H9 (cell line): ENCODE data around the gene FANCC. TPM values are rescaled to one million over a fixed set of nuclear protein-coding genes. Genes with fewer than 3 reads are reported as not detected.

Experiments
- DNase-seq: peaks from one replicate; pipeline ENCODE4 v3.0.0-alpha.2; 2017
- H2AFZ ChIP-seq: one replicate; pipeline ENCODE4 v1.6.1; 2013; ENCODE audit warnings: mild to moderate bottlenecking, low read length, control low read depth, moderate library complexity
- H2AK5ac ChIP-seq: 2 replicates; pipeline ENCODE4 v1.6.1; 2013; ENCODE audit warnings: low read length, control low read depth, mixed read lengths; ENCODE audit not compliant: insufficient read length
- H2BK120ac ChIP-seq: one replicate; pipeline ENCODE4 v1.6.1; 2013; ENCODE audit warnings: low read depth, mild to moderate bottlenecking, low read length, control low read depth, inconsistent platforms; ENCODE audit not compliant: poor library complexity, severe bottlenecking
- H2BK12ac ChIP-seq: 2 replicates; pipeline ENCODE4 v1.6.1; 2013; ENCODE audit warnings: low read length, control low read depth, mixed read lengths, low read depth; ENCODE audit not compliant: insufficient read length
- H2BK15ac ChIP-seq: 2 replicates; pipeline ENCODE4 v1.6.1; 2013; ENCODE audit warnings: low read depth, low read length, control low read depth
- H2BK20ac ChIP-seq: one replicate; pipeline ENCODE4 v1.6.1; 2013; ENCODE audit warnings: low read depth, mild to moderate bottlenecking, low read length, control low read depth, inconsistent platforms; ENCODE audit not compliant: poor library complexity, severe bottlenecking
- H2BK5ac ChIP-seq: 2 replicates; pipeline ENCODE4 v1.6.1; 2013; ENCODE audit warnings: low read length, control low read depth, mixed read lengths; ENCODE audit not compliant: insufficient read length
- H3K14ac ChIP-seq: 2 replicates; pipeline ENCODE4 v1.6.1; 2013; ENCODE audit warnings: low read length, control low read depth; ENCODE audit not compliant: insufficient read depth
- H3K18ac ChIP-seq: 2 replicates; pipeline ENCODE4 v1.6.1; 2013; ENCODE audit warnings: low read depth, mild to moderate bottlenecking, mixed read lengths, low read length, control low read depth; ENCODE audit not compliant: insufficient read length
- H3K23ac ChIP-seq: 2 replicates; pipeline ENCODE4 v1.6.1; 2013; ENCODE audit warnings: low read length, control low read depth, mixed read lengths, low read depth; ENCODE audit not compliant: insufficient read length
- H3K23me2 ChIP-seq: 2 replicates; pipeline ENCODE4 v1.6.1; 2013; ENCODE audit warnings: low read depth, mild to moderate bottlenecking, mixed read lengths, low read length, control low read depth; ENCODE audit not compliant: insufficient read length, poor library complexity, severe bottlenecking
- H3K27ac ChIP-seq: 2 replicates; pipeline ENCODE4 v1.5.1; 2013; ENCODE audit warnings: low read length, control low read depth, mixed read lengths, low read depth; ENCODE audit not compliant: insufficient read length
- H3K27me3 ChIP-seq: 2 replicates; pipeline ENCODE4 v1.6.1; 2013; ENCODE audit warnings: low read length, control low read depth, inconsistent platforms; ENCODE audit not compliant: insufficient read depth
- H3K4ac ChIP-seq: 2 replicates; pipeline ENCODE4 v1.6.1; 2013; ENCODE audit warnings: low read depth, mild to moderate bottlenecking, control low read depth, inconsistent platforms, low read length, moderate library complexity
- H3K4me1 ChIP-seq: 2 replicates; pipeline ENCODE4 v1.6.1; 2013; ENCODE audit warnings: low read length, control low read depth, inconsistent platforms; ENCODE audit not compliant: insufficient read depth
- H3K4me2 ChIP-seq: 2 replicates; pipeline ENCODE4 v1.6.1; 2013; ENCODE audit warnings: low read length, control low read depth, mixed read lengths; ENCODE audit not compliant: insufficient read length, insufficient read depth
- H3K56ac ChIP-seq: 2 replicates; pipeline ENCODE4 v1.6.1; 2013; ENCODE audit warnings: low read depth, mild to moderate bottlenecking, mixed read lengths, low read length, control low read depth; ENCODE audit not compliant: insufficient read length
- H3K79me1 ChIP-seq: 2 replicates; pipeline ENCODE4 v1.6.1; 2013; ENCODE audit warnings: low read depth, mild to moderate bottlenecking, moderate library complexity, low read length, control low read depth, inconsistent platforms; ENCODE audit not compliant: insufficient read depth, poor library complexity, severe bottlenecking
- H3K79me2 ChIP-seq: 2 replicates; pipeline ENCODE4 v1.6.1; 2013; ENCODE audit warnings: low read length, control low read depth, inconsistent platforms; ENCODE audit not compliant: insufficient read depth
- H3K9ac ChIP-seq: 2 replicates; pipeline ENCODE4 v1.6.1; 2013; ENCODE audit warnings: low read length, control low read depth, mixed read lengths; ENCODE audit not compliant: insufficient read length; ENCODE audit errors: extremely low read depth
- H3K9me3 ChIP-seq: one replicate; pipeline ENCODE4 v1.6.1; 2013; ENCODE audit warnings: low read depth, low read length, inconsistent platforms; ENCODE audit not compliant: control insufficient read depth
- H3T11ph ChIP-seq: one replicate; pipeline ENCODE4 v1.6.1; 2013; ENCODE audit warnings: mild to moderate bottlenecking, low read length, control low read depth, inconsistent platforms
- H4K20me1 ChIP-seq: one replicate; pipeline ENCODE4 v1.6.1; 2013; ENCODE audit not compliant: control insufficient read depth, insufficient read length, insufficient read depth
- H4K5ac ChIP-seq: 2 replicates; pipeline ENCODE4 v1.6.1; 2013; ENCODE audit warnings: low read depth, mild to moderate bottlenecking, mixed read lengths, low read length, control low read depth; ENCODE audit not compliant: insufficient read length
- H4K8ac ChIP-seq: replicated peaks from 2 replicates; pipeline ENCODE4 v1.6.1; 2013; ENCODE audit warnings: low read length, control low read depth, mixed read lengths, low read depth; ENCODE audit not compliant: insufficient read length
- H4K91ac ChIP-seq: 2 replicates; pipeline ENCODE4 v1.6.1; 2013; ENCODE audit warnings: low read depth, mild to moderate bottlenecking, moderate library complexity, mixed read lengths, low read length, control low read depth; ENCODE audit not compliant: insufficient read length
- H3K27ac Mint-ChIP-seq, 3 experiments: 2 replicates in 2 of 3; 3 replicates in 1 of 3; pipeline ENCODE4 v1.8.0; 2020 to 2021; ENCODE audit warnings: mixed read lengths in 3 of 3, mild to moderate bottlenecking in 1 of 3, moderate library complexity in 1 of 3
- H3K27me3 Mint-ChIP-seq: 2 replicates; pipeline ENCODE4 v1.8.0; 2021; ENCODE audit warnings: low read depth, mild to moderate bottlenecking, moderate library complexity, mixed read lengths
- H3K36me3 Mint-ChIP-seq, 3 experiments: 2 replicates in 2 of 3; 3 replicates in 1 of 3; pipeline ENCODE4 v1.8.0; 2020 to 2021; ENCODE audit warnings: low read depth in 3 of 3, mixed read lengths in 3 of 3; ENCODE audit not compliant: insufficient read depth in 1 of 3
- H3K4me1 Mint-ChIP-seq, 2 experiments: 2 replicates each; pipeline ENCODE4 v1.8.0; 2020; ENCODE audit warnings: mixed read lengths in 2 of 2
- H3K4me3 Mint-ChIP-seq, 2 experiments: 2 replicates in 1 of 2; 3 replicates in 1 of 2; pipeline ENCODE4 v1.8.0; 2020 to 2021; ENCODE audit warnings: mild to moderate bottlenecking in 2 of 2, mixed read lengths in 2 of 2, moderate library complexity in 1 of 2
- H3K9me3 Mint-ChIP-seq, 2 experiments: 2 replicates in 1 of 2; 3 replicates in 1 of 2; pipeline ENCODE4 v1.8.0; 2020; ENCODE audit warnings: mild to moderate bottlenecking in 2 of 2, mixed read lengths in 2 of 2, moderate library complexity in 1 of 2
- WGBS: extraction: QIAGEN DNeasy Blood & Tissue Kit; methylation state at CpG from one replicate; pipeline ENCODE4 v1.1.7; 2013; ENCODE audit warnings: missing lambda C conversion rate, low lambda C conversion rate, mixed read lengths; ENCODE audit not compliant: insufficient read length; ENCODE audit errors: extremely low coverage; 5-methylcytosine and 5-hydroxymethylcytosine counted together
- total RNA-seq: library from RNA; stranded (reverse); gene quantifications from 2 replicates; pipeline ENCODE4 v1.2.1, GENCODE V29; 2021
- TF ChIP-seq, protein P1 (sequence below): fragments of 200-600 bp; sonication (generic); conservative IDR thresholded peaks from 3 replicates; pipeline ENCODE4 v1.8.0; 2021; ENCODE audit warnings: antibody characterized with exemption, mild to moderate bottlenecking

FANCC gene
- total RNA-seq, 1 experiment from 2014 or later, result 14.6 TPM

- H2BK20ac ChIP-seq, result no peak overlapping the region
- H3T11ph ChIP-seq, result no peak overlapping the region
- H4K8ac ChIP-seq, result no peak overlapping the region
- H3K9ac ChIP-seq, result no peak overlapping the region
- no peaks in the 10 kb centered on the region for H3K9me3 ChIP-seq
- no peak overlapping the region for H2AFZ ChIP-seq
- no peaks in the 10 kb centered on the region for H3K23me2 ChIP-seq
- H3K18ac ChIP-seq, result no peak overlapping the region
- H3K79me2 ChIP-seq, result no peaks in the 10 kb centered on the region
- no peak overlapping the region for H2AK5ac ChIP-seq
- no peaks in the 10 kb centered on the region for H3K27me3 ChIP-seq
- H2BK12ac ChIP-seq, result no peak overlapping the region
- Mint-ChIP-seq H3K27me3 (no peaks in the 10 kb centered on the region), H3K4me3 (no peak overlapping the region), H3K27ac (no peak overlapping the region), H3K4me1 (peaks cover 17% of the 10 kb centered on the region in 2 experiments), H3K36me3 (no peaks in the 10 kb centered on the region), H3K9me3 (no peaks in the 10 kb centered on the region)
- no peak overlapping the region for H2BK15ac ChIP-seq
- H3K4me1 ChIP-seq, result peaks cover 3% of the 10 kb centered on the region; the same call in 1 of the 2 replicates
- no peak overlapping the region for H3K23ac ChIP-seq
- H3K27ac ChIP-seq, result no peak overlapping the region
- H3K4me2 ChIP-seq, result no peak overlapping the region
- no peak overlapping the region for H3K4ac ChIP-seq
- TF ChIP-seq, protein P1, sequence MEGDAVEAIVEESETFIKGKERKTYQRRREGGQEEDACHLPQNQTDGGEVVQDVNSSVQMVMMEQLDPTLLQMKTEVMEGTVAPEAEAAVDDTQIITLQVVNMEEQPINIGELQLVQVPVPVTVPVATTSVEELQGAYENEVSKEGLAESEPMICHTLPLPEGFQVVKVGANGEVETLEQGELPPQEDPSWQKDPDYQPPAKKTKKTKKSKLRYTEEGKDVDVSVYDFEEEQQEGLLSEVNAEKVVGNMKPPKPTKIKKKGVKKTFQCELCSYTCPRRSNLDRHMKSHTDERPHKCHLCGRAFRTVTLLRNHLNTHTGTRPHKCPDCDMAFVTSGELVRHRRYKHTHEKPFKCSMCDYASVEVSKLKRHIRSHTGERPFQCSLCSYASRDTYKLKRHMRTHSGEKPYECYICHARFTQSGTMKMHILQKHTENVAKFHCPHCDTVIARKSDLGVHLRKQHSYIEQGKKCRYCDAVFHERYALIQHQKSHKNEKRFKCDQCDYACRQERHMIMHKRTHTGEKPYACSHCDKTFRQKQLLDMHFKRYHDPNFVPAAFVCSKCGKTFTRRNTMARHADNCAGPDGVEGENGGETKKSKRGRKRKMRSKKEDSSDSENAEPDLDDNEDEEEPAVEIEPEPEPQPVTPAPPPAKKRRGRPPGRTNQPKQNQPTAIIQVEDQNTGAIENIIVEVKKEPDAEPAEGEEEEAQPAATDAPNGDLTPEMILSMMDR, result no peak
- H3K79me1 ChIP-seq, result no peaks in the 10 kb centered on the region
- no peak overlapping the region for H2BK120ac ChIP-seq
- H4K20me1 ChIP-seq, result peaks cover 3% of the 10 kb centered on the region
- no peak overlapping the region for H3K56ac ChIP-seq
- no peak overlapping the region for H4K5ac ChIP-seq
- no peak overlapping the region for H3K14ac ChIP-seq
- no peak overlapping the region for H4K91ac ChIP-seq
- DNase-seq, result no peak
- WGBS, result no CpG with 5 or more reads among the region's 4 CpGs
- H2BK5ac ChIP-seq, result no peak overlapping the region
Measured at GRCh38 chr9:95176755-95177319, 140.7 kb downstream of the FANCC start.
